Measurements from ENCODE around the gene RPP25L. TPM values are rescaled to one million over a fixed set of nuclear protein-coding genes. Genes with fewer than 3 reads are reported as not detected.

The RPP25L gene
- total RNA-seq, 1 experiment from 2014 or later: 51.1 TPM

DNA sequence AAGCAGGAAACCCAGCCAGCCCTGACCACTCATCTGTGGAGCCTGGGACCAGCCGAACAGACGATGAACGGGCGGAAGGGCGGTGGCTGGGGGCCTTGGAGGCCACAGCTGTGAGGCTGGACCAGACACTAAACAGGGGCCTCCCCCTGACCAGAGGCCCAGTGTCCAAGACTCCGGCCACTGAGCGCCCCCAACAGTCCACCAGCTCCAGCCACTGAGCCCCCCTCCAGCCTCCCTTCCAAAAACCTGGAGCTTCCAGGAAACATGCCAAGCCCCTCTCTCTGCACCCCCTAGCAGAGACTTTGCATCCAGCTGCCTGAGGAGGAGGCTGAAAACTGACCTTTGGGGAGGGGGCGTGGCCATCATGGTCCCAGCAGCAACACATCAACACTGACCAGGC lies 45.6 kb downstream of the RPP25L start:
- Histone ChIP-seq H3K27me3 (ENCODE audit: insufficient read depth, low read length) (no peaks in the 10 kb centered on the region), H3K79me2 (ENCODE audit: insufficient read depth, low read length) (no peaks in the 10 kb centered on the region), H3K27ac (ENCODE audit: low read depth, low read length) (no peak overlapping the region), H3K4me3 (replicated peaks in 1 of 2; ENCODE audit: low read depth in 1 of 2, low read length in 2 of 2) (no peak overlapping the region), H3K9me2 (ENCODE audit: insufficient read depth) (no peaks in the 10 kb centered on the region), H3K9me3 (ENCODE audit: control insufficient read depth in 1 of 2, insufficient read depth in 1 of 2, low read depth in 1 of 2, low read length in 2 of 2) (no peaks in the 10 kb centered on the region), H4K20me1 (ENCODE audit: insufficient read depth) (no peaks in the 10 kb centered on the region), H3K36me3 (ENCODE audit: control insufficient read depth in 1 of 2, insufficient read depth in 2 of 2, low read length in 2 of 2) (no peaks in the 10 kb centered on the region), H2AFZ (ENCODE audit: low read depth, low read length, poor library complexity, severe bottlenecking) (no peak overlapping the region), H3K4me2 (ENCODE audit: low read length) (no peak overlapping the region), H3K9ac (ENCODE audit: low read length) (no peak overlapping the region), H3K4me1 (ENCODE audit: control insufficient read depth in 1 of 2, insufficient read depth in 2 of 2, low read length in 2 of 2) (no peaks in the 10 kb centered on the region)
- no TSS peak for BruUV-seq (replicated peaks)
- TF ChIP-seq, protein P1, sequence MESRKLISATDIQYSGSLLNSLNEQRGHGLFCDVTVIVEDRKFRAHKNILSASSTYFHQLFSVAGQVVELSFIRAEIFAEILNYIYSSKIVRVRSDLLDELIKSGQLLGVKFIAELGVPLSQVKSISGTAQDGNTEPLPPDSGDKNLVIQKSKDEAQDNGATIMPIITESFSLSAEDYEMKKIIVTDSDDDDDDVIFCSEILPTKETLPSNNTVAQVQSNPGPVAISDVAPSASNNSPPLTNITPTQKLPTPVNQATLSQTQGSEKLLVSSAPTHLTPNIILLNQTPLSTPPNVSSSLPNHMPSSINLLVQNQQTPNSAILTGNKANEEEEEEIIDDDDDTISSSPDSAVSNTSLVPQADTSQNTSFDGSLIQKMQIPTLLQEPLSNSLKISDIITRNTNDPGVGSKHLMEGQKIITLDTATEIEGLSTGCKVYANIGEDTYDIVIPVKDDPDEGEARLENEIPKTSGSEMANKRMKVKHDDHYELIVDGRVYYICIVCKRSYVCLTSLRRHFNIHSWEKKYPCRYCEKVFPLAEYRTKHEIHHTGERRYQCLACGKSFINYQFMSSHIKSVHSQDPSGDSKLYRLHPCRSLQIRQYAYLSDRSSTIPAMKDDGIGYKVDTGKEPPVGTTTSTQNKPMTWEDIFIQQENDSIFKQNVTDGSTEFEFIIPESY (IDR thresholded peaks at IDR 0.05; ENCODE audit: extremely low read depth, insufficient replicate concordance, low read length): no peak
- TF ChIP-seq POLR2AphosphoS5 (IDR thresholded peaks at IDR 0.05; ENCODE audit: low read depth, low read length) (no peak), EGR1 (IDR thresholded peaks at IDR 0.05; ENCODE audit: low read depth) (no peak), FOSL1 (IDR thresholded peaks at IDR 0.05; ENCODE audit: low read depth) (no peak), ZFX (IDR thresholded peaks at IDR 0.05) (no peak), SRF (IDR thresholded peaks at IDR 0.05; ENCODE audit: low read depth) (no peak), SIN3A (IDR thresholded peaks at IDR 0.05; ENCODE audit: low read depth) (no peak), CEBPB (IDR thresholded peaks at IDR 0.05; ENCODE audit: low read depth) (no peak), TCF7L2 (IDR thresholded peaks at IDR 0.05; ENCODE audit: borderline replicate concordance, extremely low read depth, insufficient read depth, insufficient read length) (no peak), ATF3 (IDR thresholded peaks at IDR 0.05) (no peak), JUND (IDR thresholded peaks at IDR 0.05) (no peak), CTCF (IDR thresholded peaks at IDR 0.05 in 2 of 3, conservative IDR thresholded peaks at IDR 0.05 in 1 of 3; ENCODE audit: borderline replicate concordance in 1 of 3, insufficient read depth in 1 of 3, low read depth in 2 of 3, low read length in 2 of 3) (no peak), CBX3 (IDR thresholded peaks at IDR 0.05; ENCODE audit: low read depth) (no peak), EZH2 (IDR thresholded peaks at IDR 0.05) (no peak), EZH2phosphoT487 (IDR thresholded peaks at IDR 0.05; ENCODE audit: borderline replicate concordance) (no peak)
- TF ChIP-seq, protein P2, sequence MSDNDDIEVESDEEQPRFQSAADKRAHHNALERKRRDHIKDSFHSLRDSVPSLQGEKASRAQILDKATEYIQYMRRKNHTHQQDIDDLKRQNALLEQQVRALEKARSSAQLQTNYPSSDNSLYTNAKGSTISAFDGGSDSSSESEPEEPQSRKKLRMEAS (IDR thresholded peaks at IDR 0.05): no peak
- no peak for DNase-seq (ENCODE audit: low read depth, low spot score)
- CTCF ChIA-PET: no interaction called here
- no peak for ATAC-seq
- intact Hi-C loops (cut with micrococcal nuclease): no loop called here
- POLR2A ChIA-PET: no interaction called here
- RAD21 ChIA-PET (ENCODE audit: low non-redundant PET in 1 of 2, low total read pairs in 2 of 2, uncharacterized antibody in 2 of 2, unreplicated experiment in 2 of 2): no interaction called here

Measured in HCT116 (cell line).